CD4-positive, alpha-beta memory T cell (primary cell): ENCODE measurements around the gene NACA. TPM values are rescaled to one million over a fixed set of nuclear protein-coding genes. Genes with fewer than 3 reads are reported as not detected.
A peak's percentile ranks its signal among the peaks of the same experiment; 100 is the strongest.

Experiments used
- CTCF ChIA-PET: fragments of 350-600 bp; sonication (Branson Sonifier 250); formaldehyde crosslinking; loops from one replicate; lab custom pipeline; 2021; ENCODE audit warnings: inconsistent platforms; ENCODE audit not compliant: partially characterized antibody; lab: Charles Lee
- POLR2A ChIA-PET: fragments of 350-600 bp; sonication (Branson Sonifier 250); formaldehyde crosslinking; loops from one replicate; lab custom pipeline; 2021; ENCODE audit not compliant: partially characterized antibody; lab: Charles Lee
- DNase-seq, 5 donors: peaks; one replicate each; pipeline versions ENCODE4 v3.0.0 to v3.0.0-alpha.2; 2020 to 2022; ENCODE audit warnings: mixed read lengths in 1 of 5
- H3K27ac ChIP-seq: one replicate; pipeline ENCODE4 v1.7.0; 2013; ENCODE audit warnings: low read depth, low read length
- H3K27me3 ChIP-seq: 2 replicates; pipeline ENCODE4 v1.7.0; 2013; ENCODE audit warnings: mild to moderate bottlenecking, low read length, moderate library complexity; ENCODE audit not compliant: insufficient read depth
- H3K36me3 ChIP-seq: 2 replicates; pipeline ENCODE4 v1.7.0; 2013; ENCODE audit warnings: mild to moderate bottlenecking, low read length, moderate library complexity; ENCODE audit not compliant: insufficient read depth
- H3K4me1 ChIP-seq: 2 replicates; pipeline ENCODE4 v1.7.0; 2013; ENCODE audit warnings: mild to moderate bottlenecking, low read length, moderate library complexity; ENCODE audit not compliant: insufficient read depth
- H3K4me3 ChIP-seq, 2 donors: one replicate each; pipeline ENCODE4 v1.7.0; 2013; ENCODE audit warnings: low read length in 2 of 2, mild to moderate bottlenecking in 1 of 2
- H3K9me3 ChIP-seq, 2 donors: one replicate each; pipeline ENCODE4 v1.7.0; 2013; ENCODE audit warnings: low read length in 2 of 2, control low read depth in 1 of 2; ENCODE audit not compliant: control insufficient read depth in 1 of 2
- H3K27ac Mint-ChIP-seq, 7 donors: one replicate each; pipeline ENCODE4 v1.8.0; 2020 to 2021; ENCODE audit warnings: mixed read lengths in 7 of 7, mild to moderate bottlenecking in 6 of 7, inconsistent platforms in 3 of 7, moderate library complexity in 3 of 7
- H3K27me3 Mint-ChIP-seq, 2 donors: one replicate each; pipeline ENCODE4 v1.8.0; 2020 to 2021; ENCODE audit warnings: mixed read lengths in 2 of 2
- H3K36me3 Mint-ChIP-seq, 2 donors: one replicate each; pipeline ENCODE4 v1.8.0; 2020 to 2021; ENCODE audit warnings: mixed read lengths in 2 of 2, inconsistent platforms in 1 of 2, mild to moderate bottlenecking in 1 of 2
- H3K4me1 Mint-ChIP-seq, 4 donors: one replicate each; pipeline ENCODE4 v1.8.0; 2020 to 2021; ENCODE audit warnings: mixed read lengths in 4 of 4, mild to moderate bottlenecking in 1 of 4
- H3K4me3 Mint-ChIP-seq, 8 donors: one replicate each; pipeline ENCODE4 v1.8.0; 2020 to 2021; ENCODE audit warnings: mixed read lengths in 8 of 8, mild to moderate bottlenecking in 7 of 8, moderate library complexity in 6 of 8, inconsistent platforms in 3 of 8
- H3K9me3 Mint-ChIP-seq, 8 donors: one replicate each; pipeline ENCODE4 v1.8.0; 2020 to 2021; ENCODE audit warnings: mixed read lengths in 8 of 8, mild to moderate bottlenecking in 5 of 8, inconsistent platforms in 3 of 8, moderate library complexity in 1 of 8
- intact Hi-C: fragments of 100-400 bp; cut with micrococcal nuclease; formaldehyde crosslinking; loops from one replicate; pipeline ENCODE4 v1.15.1; 2023
- polyA plus RNA-seq, 2 donors: library from polyadenylated mRNA; unstranded; fragments of 300-500 nt; fragmentation: Illumina TruSeq; gene quantifications; one replicate each; pipeline ENCODE4 v1.2.3, GENCODE V29; 2021
- total RNA-seq, 2 experiments: library from RNA; stranded (reverse); gene quantifications; one replicate each; pipeline ENCODE4 v1.2.3, GENCODE V29; 2021

Gene NACA
- total and polyA plus RNA-seq, 4 experiments from 2014 or later: 1,025 to 1,255 (median 1,184) TPM

DNA sequence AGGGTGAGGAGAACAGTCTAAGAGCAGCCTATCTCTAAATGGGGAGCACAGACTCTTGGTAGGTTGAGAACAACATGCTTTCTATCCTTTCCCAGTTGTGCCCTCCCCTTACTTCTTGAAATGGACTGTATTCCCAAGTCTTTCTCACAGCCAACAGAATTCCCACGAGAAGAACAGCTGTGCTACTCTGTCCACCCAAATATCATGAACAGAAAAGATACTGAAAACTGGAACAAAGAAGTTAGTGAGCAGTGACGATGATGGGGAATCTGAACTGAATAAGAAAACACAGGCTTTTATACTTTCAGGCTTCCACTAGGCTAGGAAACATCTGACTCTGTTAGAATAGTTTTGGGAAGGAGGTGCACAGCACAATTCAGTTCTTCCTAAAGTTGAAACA, 3.4 kb downstream of the NACA start:
- H3K9me3 Mint-ChIP-seq: peaks cover 0 to 5% (median 0%) of the 10 kb centered on the region in 8 donors
- no peak for DNase-seq
- H3K36me3 ChIP-seq: peaks cover 46% of the 10 kb centered on the region
- H3K36me3 Mint-ChIP-seq: peaks cover 24 to 69% of the 10 kb centered on the region in 2 donors
- ChIA-PET POLR2A (interaction anchor here (0.7 to 13.9 kb wide), 4 partner anchors 35 to 604 kb away, joined by 3 to 247 read pairs (median 10); partner anchors contain the start of genes ATP5F1B and PTGES3), CTCF (no interaction called here)
- H3K27ac Mint-ChIP-seq: peak overlapping the region; percentile 61 to 99 (median 80)
- H3K4me3 ChIP-seq: no peak overlapping the region
- H3K27ac ChIP-seq: peak overlapping the region; percentile 90
- peak overlapping the region in 6 of 8 donors; percentile 45 to 99 (median 84) for H3K4me3 Mint-ChIP-seq
- intact Hi-C loops: no loop called here
- no peaks in the 10 kb centered on the region for H3K27me3 Mint-ChIP-seq
- no peaks in the 10 kb centered on the region for H3K9me3 ChIP-seq
- no peaks in the 10 kb centered on the region for H3K27me3 ChIP-seq
- peaks cover 55 to 84% (median 67%) of the 10 kb centered on the region in 4 donors for H3K4me1 Mint-ChIP-seq
- peaks cover 84% of the 10 kb centered on the region for H3K4me1 ChIP-seq

- Histone ChIP-seq H3K27ac (peak overlapping the region; percentile 90), H3K27me3 (no peaks in the 10 kb centered on the region), H3K4me3 (no peak overlapping the region), H3K9me3 (no peaks in the 10 kb centered on the region), H3K4me1 (peaks cover 89% of the 10 kb centered on the region), H3K36me3 (peaks cover 51% of the 10 kb centered on the region)
- intact Hi-C loops: no loop called here
- H3K36me3 Mint-ChIP-seq: peaks cover 28 to 74% of the 10 kb centered on the region in 2 donors
- H3K27ac Mint-ChIP-seq: peak overlapping the region; percentile 75 to 99 (median 92)
- DNase-seq: no peak
- no peaks in the 10 kb centered on the region for H3K27me3 Mint-ChIP-seq
- CTCF ChIA-PET: no interaction called here
- POLR2A ChIA-PET: interaction anchor here (4.0 to 13.9 kb wide), 2 partner anchors 35 to 76 kb away, joined by 16 to 247 read pairs; partner anchors contain the start of genes ATP5F1B and PTGES3
- H3K9me3 Mint-ChIP-seq: peaks cover 0 to 5% (median 0%) of the 10 kb centered on the region in 8 donors
- peak overlapping the region in 6 of 8 donors; percentile 23 to 99 (median 60) for H3K4me3 Mint-ChIP-seq
- H3K4me1 Mint-ChIP-seq: peaks cover 58 to 86% (median 71%) of the 10 kb centered on the region in 4 donors
Observed at GRCh38 chr12:56721216-56721615, 3.9 kb downstream of the NACA start.

DNA sequence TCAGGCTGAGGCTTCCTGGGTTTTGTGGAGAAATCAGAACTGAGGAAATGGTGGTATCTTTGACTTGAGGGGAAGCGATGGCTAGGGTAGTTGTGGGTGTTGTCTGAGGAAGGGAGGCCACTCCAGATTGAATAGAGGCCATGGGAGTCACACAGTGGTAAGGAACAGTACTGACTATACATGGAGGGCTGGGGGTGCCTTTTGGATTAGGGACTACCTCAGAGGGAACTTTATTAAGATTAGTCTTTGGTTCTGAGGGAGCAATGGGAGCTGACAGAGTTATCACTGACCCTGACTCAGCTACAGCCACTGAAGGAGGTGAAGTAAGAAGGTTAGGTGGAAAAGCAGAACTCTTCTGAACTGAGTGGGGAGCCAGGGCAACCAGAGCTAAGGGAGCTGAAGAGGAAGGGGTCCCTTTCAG, 4.4 kb downstream of the NACA start:
- Histone ChIP-seq H3K36me3 (peaks cover 56% of the 10 kb centered on the region), H3K4me3 (no peak overlapping the region), H3K27me3 (no peaks in the 10 kb centered on the region), H3K4me1 (peaks cover 84% of the 10 kb centered on the region), H3K9me3 (no peaks in the 10 kb centered on the region), H3K27ac (peak overlapping the region; percentile 90)
- Mint-ChIP-seq H3K27me3 (no peaks in the 10 kb centered on the region), H3K4me1 (peaks cover 58 to 86% (median 72%) of the 10 kb centered on the region in 4 donors), H3K4me3 (peak overlapping the region in 7 of 8 donors; percentile 23 to 99 (median 59)), H3K36me3 (peaks cover 33 to 78% of the 10 kb centered on the region in 2 donors), H3K9me3 (peaks cover 0 to 5% (median 0%) of the 10 kb centered on the region in 8 donors), H3K27ac (peak overlapping the region; percentile 65 to 98 (median 92))
- intact Hi-C loops: no loop called here
- ChIA-PET CTCF (interaction anchor here (1.5 kb wide), 1 partner anchor 126 kb away, joined by 3 read pairs; no protein-coding TSS in a partner anchor), POLR2A (interaction anchor here (4.0 to 13.9 kb wide), 2 partner anchors 34 to 75 kb away, joined by 16 to 247 read pairs; partner anchors contain the start of genes ATP5F1B and PTGES3)
- no peak for DNase-seq

GRCh38 chr12:56719056-56719455, 6.0 kb downstream of the NACA start:
- H3K4me3 ChIP-seq: no peak overlapping the region
- H3K4me1 ChIP-seq: peaks cover 74% of the 10 kb centered on the region

DNA sequence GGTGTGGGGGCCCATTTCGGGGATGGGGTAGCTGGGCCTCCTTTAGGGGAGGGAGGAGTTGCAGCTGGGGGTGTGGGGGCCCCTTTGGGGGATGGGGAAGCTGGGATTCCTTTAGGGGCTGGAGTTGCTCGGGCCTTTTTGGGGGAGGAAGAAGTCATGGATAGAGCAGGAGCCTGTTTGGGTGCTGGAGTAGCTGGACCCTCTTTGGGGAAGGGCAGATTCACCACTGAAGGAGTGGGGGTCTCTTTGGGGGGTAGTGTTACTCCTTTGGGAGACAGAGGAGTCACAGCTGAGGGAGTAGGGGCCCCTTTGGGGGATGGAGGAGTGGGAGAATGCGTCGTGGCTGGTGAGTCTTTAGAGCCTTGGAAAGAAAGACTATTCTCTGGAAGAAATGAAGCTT, 6.5 kb downstream of the NACA start:
- H3K4me3 Mint-ChIP-seq: peak overlapping the region in 3 of 8 donors; percentile 6 to 36 (median 11)
- peaks cover 70% of the 10 kb centered on the region for H3K4me1 ChIP-seq
- peaks cover 49 to 69% (median 59%) of the 10 kb centered on the region in 4 donors for H3K4me1 Mint-ChIP-seq
- H3K27me3 ChIP-seq: no peaks in the 10 kb centered on the region
- CTCF ChIA-PET: interaction anchor here (1.6 kb wide), 1 partner anchor 82 kb away, joined by 3 read pairs; no protein-coding TSS in a partner anchor
- intact Hi-C loops: no loop called here
- H3K27ac ChIP-seq: no peak overlapping the region
- peaks cover 77% of the 10 kb centered on the region for H3K36me3 ChIP-seq
- H3K36me3 Mint-ChIP-seq: peaks cover 51 to 81% of the 10 kb centered on the region in 2 donors
- peak overlapping the region; percentile 31 to 98 (median 79) for H3K27ac Mint-ChIP-seq
- H3K9me3 ChIP-seq: no peaks in the 10 kb centered on the region
- no peak for DNase-seq
- H3K4me3 ChIP-seq: no peak overlapping the region
- POLR2A ChIA-PET: interaction anchor here (0.7 to 13.9 kb wide), 4 partner anchors 14 to 90 kb away, joined by 3 to 247 read pairs (median 4); partner anchors contain the start of gene PTGES3
- H3K27me3 Mint-ChIP-seq: no peaks in the 10 kb centered on the region
- H3K9me3 Mint-ChIP-seq: peaks cover 0 to 2% (median 0%) of the 10 kb centered on the region in 8 donors

More at GRCh38 chr12:56719056-56719455, 6.0 kb downstream of the NACA start:
- no peaks in the 10 kb centered on the region for H3K9me3 ChIP-seq
- H3K27ac Mint-ChIP-seq: peak overlapping the region; percentile 65 to 98 (median 85)
- no peaks in the 10 kb centered on the region for H3K27me3 ChIP-seq
- peaks cover 73% of the 10 kb centered on the region for H3K36me3 ChIP-seq
- H3K36me3 Mint-ChIP-seq: peaks cover 46 to 81% of the 10 kb centered on the region in 2 donors
- peak overlapping the region; percentile 90 for H3K27ac ChIP-seq
- CTCF ChIA-PET: no interaction called here
- POLR2A ChIA-PET: interaction anchor here (0.7 to 13.9 kb wide), 4 partner anchors 13 to 90 kb away, joined by 3 to 247 read pairs (median 4); partner anchors contain the start of gene PTGES3
- intact Hi-C loops: no loop called here
- DNase-seq: no peak
- peak overlapping the region in 4 of 8 donors; percentile 6 to 39 (median 16) for H3K4me3 Mint-ChIP-seq
- peaks cover 0 to 2% (median 0%) of the 10 kb centered on the region in 8 donors for H3K9me3 Mint-ChIP-seq
- H3K4me1 Mint-ChIP-seq: peaks cover 52 to 73% (median 63%) of the 10 kb centered on the region in 4 donors
- no peaks in the 10 kb centered on the region for H3K27me3 Mint-ChIP-seq

- intact Hi-C loops: no loop called here
- H3K4me3 ChIP-seq: no peak overlapping the region
- no peak for DNase-seq
- H3K9me3 Mint-ChIP-seq: peaks cover 0 to 2% (median 0%) of the 10 kb centered on the region in 8 donors
- peaks cover 54 to 82% of the 10 kb centered on the region in 2 donors for H3K36me3 Mint-ChIP-seq
- H3K27ac ChIP-seq: no peak overlapping the region
- no peaks in the 10 kb centered on the region for H3K27me3 ChIP-seq
- peaks cover 46 to 64% (median 55%) of the 10 kb centered on the region in 4 donors for H3K4me1 Mint-ChIP-seq
- peaks cover 82% of the 10 kb centered on the region for H3K36me3 ChIP-seq
- no peak overlapping the region for H3K4me3 Mint-ChIP-seq
- no peaks in the 10 kb centered on the region for H3K27me3 Mint-ChIP-seq
- H3K9me3 ChIP-seq: no peaks in the 10 kb centered on the region
- H3K27ac Mint-ChIP-seq: no peak overlapping the region
- ChIA-PET CTCF (interaction anchor here (1.6 kb wide), 1 partner anchor 81 kb away, joined by 3 read pairs; no protein-coding TSS in a partner anchor), POLR2A (interaction anchor here (1.4 to 13.9 kb wide), 2 partner anchors 32 to 89 kb away, joined by 3 to 247 read pairs; partner anchors contain the start of gene PTGES3)
- H3K4me1 ChIP-seq: peaks cover 65% of the 10 kb centered on the region
Observed at GRCh38 chr12:56718149-56718548, 7.0 kb downstream of the NACA start.
